Activated T-cell treated with anti-CD3 and anti-CD28 coated beads for 4 hours (primary cell): ENCODE measurements around the gene HPSE2.
"Not testable (repeated sequence)": the region's sequence is repeated elsewhere in the genome, so short reads cannot be mapped to it uniquely, and the experiment has no call there.

Experiments
- DNase-seq: peaks from one replicate; pipeline ENCODE4 v3.0.0-alpha.2; 2020

Gene HPSE2

DNA sequence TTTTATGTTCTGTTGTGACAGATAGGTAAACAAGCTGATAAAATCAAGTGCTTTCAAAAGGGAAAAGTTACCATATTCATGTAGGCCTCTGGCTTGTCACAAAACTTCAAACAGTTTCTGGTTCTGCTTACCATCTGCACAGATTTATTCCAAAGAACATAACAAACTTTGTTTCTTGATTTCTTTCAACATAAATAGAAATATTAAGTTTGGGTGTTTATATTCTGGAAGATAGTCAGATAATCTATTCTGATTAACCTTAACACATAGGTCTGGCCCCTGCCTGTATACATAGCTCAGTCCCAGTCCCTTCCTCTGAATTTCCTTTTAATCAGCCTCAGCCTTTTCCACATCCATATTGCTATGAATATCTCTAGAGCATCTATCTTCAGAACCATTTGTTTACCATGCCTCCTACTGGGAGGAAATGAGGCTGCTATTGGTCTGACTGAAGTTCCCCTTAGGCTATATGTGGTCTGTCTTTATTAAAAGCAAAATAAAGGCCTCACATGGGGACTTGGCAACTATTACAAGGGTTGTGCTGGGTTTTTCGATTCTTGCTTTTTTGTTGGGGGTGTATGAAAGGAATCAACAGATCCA is 319.0 kb downstream of the HPSE2 start:
- DNase-seq: no peak

DNA sequence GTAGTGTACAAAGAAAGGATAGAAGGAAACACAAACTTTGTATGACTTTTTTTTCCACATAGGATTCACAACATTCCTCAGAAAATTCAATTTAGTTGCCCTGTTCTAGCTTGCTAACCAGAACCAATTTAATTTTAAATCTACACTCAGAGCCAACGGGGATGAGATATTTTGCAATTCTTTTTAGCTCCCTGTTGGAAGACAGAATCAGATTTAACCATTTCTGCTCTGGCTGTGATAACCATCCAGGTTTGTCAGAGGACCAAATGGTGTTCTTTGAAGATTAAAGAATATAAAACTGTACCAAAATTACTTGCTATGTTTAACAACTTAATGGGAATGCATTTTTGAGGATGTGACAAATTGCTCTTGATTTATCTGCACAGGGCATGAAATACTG is 319.7 kb downstream of the HPSE2 start:
- no peak for DNase-seq

DNA sequence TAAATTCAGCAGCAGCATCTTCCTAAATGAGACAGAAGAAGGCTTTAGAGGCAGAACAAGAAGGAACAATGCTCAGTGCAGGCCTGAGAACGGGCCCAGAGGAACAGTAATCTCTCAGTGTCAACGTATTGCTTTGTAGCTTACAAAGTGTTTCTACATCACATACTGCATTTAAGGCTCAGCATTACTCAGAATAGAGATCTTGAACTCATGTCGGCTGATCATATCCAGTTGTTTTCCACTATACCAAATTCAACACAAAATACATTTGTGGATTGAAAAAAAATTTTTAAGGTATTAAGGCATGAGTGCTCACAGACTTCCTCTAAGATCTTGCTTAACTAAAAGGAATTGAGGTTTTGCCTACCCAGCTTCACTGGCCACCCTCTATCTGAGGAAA is 325.1 kb downstream of the HPSE2 start:
- DNase-seq: no peak

DNA sequence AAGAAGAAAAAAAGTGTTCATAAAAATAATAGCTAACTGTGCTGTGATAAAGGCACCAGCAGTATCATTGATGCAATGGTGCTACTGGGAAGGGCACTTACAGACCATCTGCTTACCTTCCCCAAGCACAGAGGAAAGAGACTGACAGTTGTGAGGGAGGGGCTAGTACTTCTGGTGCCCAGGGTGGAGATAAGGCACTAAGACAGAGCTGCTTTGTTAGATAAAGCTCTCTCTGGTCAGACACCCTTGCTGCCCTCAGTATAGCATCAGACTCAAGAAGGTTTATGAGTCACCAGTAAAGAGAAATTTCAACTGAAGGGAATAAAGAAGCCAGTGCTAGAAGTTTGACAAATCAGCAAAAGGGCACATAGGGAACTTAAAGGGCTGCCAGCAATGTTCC is 325.6 kb downstream of the HPSE2 start:
- no peak for DNase-seq

DNA sequence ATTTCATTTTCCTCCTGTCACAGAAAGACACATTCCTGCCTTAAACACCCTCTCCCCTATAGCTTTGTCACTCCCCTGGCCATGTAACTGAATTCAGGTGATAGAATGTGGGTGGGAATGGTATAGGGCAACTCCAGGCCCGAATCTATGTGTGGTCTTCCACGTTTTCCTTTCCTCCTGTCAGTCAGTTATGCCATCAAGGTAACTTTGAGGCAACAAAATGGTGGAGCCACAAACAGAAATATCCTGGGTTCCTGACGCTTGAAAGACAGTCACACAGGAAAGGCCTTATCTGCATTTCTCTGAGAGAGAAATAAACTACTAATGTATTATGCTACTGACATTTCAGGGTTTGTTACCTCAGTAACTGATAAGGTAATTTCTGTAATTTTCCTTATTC is 326.8 kb downstream of the HPSE2 start:
- no peak for DNase-seq

DNA sequence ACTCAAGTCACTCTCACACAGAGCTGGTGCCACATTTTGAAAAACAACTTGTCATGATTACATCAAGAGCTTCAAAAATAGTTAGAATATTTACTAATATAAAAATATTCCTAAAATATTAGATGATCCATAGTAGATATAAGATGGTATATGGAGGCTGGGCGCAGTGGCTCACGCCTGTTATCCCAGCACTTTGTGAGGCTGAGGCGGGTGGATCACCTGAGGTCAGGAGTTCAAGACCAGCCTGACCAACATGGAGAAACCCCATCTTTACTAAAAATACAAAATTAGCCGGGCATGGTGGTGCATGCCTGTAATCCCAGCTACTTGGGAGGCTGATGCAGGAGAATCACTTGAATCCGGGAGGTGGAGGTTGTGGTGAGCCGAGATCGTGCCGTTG is 327.4 kb downstream of the HPSE2 start:
- not testable (repeated sequence) for DNase-seq

DNA sequence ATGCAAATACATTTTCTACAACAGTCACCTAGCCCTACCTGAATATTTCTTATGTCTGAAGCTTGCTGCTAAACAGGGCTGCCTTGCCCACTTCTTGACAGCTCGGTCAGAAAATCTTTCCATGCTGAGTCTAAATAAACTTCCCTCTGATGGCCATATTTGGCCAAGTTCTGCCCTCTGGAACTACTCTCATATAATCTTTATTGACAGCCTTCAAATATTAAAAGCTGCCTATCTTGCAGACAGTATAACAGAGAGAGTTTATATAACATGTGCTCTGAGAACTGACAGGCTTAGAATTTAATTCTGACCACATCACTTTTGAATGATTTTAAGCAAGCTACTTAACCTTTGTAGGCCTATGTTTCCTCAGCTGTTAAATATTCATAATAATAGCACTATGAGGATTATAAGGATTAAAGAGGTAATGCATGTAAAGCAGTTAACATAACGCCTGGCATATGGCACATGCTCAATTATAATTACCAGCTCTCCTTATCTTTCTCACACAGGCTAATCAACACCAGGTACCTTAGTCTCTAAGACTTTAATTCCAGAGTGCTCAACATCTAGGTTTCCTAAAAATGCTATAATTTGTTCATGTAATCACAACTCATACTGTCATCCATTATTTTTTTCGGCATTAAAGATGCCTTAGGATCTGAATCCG is 334.1 kb downstream of the HPSE2 start:
- no peak for DNase-seq

DNA sequence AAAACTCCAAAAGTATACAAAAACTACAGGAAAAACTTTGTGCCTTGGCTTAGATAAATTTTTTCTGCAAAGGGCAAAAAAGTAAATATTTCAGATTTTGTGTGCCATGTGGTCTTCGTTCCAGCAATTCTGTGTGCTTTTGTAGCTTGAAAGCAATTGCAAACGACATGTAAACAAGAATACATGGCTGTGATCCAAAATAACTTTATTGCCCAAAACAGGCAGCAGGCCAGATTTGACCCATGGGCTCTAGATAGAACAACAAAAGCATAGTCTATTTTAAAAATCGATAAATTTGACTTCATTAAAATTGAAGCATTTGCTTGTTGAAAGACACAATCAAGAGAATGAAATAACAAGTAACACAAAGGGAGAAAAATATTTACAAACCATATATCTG is 336.6 kb downstream of the HPSE2 start:
- no peak for DNase-seq

DNA sequence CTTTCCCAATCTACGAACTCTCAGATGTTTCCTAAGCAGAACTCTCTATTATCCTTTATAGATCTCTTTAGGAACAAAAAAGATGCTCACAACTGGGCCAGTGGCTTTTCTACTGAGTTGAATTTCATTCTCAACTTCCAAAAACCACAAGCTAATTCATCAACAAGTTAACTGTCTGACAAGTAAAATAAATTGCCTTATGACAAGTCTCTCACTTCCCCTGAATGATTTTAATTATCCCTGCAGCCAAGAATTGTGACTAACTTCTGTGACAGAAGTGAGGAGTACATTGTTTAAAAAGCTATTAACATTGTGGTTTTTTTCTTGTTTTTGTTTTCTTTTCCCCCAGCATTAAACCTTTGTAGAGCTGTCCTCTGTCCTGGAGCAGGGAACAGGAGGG is 343.1 kb downstream of the HPSE2 start:
- DNase-seq: no peak

DNA sequence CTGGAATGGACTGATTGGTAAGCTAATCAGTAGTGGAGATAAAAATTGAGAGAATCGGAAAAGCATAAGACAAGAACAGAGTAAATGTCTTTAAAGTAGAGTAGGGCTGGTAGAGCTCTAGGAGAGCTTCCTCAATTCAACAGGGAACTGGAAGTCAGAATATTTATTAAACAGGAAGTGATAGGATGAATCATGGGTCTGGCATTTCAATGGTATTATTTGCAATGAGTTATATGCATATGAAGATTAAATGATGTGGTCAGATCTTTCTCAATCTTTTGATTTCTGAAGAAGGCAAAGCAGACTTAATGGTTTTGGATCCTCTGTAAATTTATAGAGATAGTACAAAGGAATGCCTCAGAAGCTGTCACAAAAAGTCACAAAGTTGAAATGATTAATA is 349.0 kb downstream of the HPSE2 start:
- no peak for DNase-seq

DNA sequence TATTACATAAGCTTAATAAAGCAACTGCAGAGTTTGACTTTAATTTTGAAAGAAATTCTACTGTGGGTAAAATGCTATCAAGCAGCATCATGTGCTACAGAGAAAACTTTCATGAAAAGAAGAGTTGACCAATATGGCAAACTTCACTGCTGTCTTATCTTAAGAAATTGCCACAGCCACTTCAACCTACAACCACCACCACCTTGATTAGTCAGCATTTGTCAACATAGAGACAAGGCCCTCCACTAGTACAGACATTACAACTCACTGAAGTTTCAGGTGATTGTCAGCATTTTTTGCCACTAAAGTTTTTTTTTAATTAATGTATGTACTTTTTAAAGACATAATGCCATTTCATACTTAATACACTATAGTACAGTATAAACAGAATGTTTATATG is 350.3 kb downstream of the HPSE2 start:
- DNase-seq: no peak

DNA sequence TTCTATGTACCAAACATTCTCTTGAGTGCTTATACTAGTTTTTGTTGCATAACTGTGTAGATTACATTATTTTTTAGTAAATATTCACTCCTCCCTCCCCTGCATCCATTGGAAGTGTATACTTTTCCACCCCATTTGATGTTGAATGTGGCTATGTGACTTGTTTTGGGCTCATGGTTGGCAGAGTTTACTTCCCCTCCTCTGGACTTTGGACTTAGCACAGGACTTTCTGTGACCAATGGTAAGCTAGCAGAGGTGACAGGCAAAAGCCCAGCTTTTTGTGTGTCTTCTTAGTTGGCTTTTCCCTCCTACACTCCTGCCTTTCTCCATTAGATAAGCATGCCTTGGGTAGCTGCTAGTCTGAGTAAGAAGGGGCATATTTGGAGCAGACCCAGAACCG is 353.9 kb downstream of the HPSE2 start:
- no peak for DNase-seq

DNA sequence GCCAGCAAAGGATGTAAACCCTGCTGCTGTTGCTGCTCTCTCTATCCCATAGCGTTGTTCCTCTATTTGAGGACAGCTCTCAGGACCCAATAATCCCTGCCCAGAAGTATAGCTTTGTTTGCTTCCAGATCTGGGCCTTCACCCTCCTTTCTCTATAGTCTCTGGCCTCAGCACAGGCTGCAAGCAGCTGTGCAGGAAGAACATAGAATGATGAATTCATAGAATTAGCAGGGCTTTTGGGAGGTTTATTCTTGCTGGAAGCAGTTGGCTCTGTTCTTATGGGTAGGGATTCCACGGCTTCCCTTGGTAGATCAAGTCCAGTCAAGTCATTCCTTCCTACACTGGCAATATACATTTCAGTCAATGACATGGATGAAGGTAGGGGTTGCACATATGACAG is 354.7 kb downstream of the HPSE2 start:
- DNase-seq: no peak

DNA sequence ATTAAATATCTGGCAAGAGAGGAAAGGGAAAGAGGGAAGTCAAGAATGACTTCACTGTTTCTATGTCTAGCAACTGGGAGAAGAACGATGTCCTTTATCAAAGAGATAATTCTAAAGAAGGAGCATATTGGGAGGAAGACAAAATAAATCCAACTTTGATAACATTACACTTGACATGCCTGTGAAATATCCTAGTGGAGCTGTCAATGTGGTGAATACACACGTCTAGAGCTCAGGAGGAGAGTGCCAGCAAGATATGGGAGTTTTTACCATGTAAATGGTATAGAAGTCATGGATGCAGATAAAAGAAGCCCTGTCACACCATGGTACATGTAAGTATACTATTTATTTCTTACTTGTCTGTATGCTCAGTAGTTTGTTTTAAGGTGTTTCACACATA is 356.7 kb downstream of the HPSE2 start:
- DNase-seq: no peak

DNA sequence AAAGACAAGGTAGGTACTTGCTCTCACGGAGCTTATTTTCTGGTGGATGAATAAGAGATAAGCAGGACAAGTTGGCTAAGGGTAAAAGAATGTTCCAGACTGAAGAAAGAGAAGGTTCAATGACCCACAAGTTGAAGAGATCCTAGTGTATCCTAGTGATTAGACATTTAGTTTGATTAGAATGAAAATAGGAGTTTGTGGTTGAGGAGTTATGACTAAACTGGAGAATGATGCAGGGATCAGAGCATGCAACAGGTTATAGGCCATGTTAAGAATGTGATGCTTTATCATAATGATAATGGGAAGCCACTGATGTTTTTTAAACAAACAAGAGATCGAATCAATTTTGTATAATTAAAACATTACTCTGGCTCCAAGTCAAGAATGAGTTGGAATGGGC is 357.2 kb downstream of the HPSE2 start:
- DNase-seq: no peak

DNA sequence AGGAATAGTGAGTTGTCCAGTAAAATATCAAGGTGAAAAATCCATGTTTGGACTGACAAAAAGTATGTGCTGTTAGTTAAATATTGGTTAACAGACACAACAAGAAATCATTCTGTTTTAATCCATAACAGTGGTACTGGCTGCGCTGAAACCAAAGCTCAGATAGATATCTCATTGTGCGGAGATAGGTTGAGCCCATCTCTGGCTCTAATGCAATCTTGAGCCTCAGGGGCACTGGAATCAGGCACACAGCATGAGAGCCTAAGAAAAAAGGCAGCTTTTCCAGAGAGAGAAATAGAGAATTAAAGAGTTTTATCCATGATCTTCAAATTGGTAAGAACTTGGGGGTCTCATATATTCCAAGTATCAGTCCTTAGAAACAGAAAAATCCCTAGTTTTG is 373.7 kb downstream of the HPSE2 start:
- DNase-seq: no peak

DNA sequence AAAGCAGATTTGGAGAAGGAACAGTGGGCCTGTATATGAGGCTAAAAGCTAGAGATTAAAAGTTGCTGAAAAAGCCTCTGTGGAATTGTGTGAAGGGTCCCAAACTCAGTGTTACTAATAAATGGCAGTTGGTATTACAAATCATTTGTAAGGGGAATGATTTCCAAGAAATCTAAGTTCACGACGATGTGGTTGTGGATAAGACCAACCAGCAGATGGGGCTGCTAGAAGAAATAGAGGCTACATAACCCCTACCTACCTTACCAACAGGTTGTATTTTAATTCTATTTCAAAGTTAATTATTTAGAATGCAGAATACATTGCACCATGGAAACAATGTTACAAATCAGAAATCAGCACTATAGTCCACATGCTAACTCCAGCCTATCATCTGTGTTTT is 377.1 kb downstream of the HPSE2 start:
- no peak for DNase-seq

DNA sequence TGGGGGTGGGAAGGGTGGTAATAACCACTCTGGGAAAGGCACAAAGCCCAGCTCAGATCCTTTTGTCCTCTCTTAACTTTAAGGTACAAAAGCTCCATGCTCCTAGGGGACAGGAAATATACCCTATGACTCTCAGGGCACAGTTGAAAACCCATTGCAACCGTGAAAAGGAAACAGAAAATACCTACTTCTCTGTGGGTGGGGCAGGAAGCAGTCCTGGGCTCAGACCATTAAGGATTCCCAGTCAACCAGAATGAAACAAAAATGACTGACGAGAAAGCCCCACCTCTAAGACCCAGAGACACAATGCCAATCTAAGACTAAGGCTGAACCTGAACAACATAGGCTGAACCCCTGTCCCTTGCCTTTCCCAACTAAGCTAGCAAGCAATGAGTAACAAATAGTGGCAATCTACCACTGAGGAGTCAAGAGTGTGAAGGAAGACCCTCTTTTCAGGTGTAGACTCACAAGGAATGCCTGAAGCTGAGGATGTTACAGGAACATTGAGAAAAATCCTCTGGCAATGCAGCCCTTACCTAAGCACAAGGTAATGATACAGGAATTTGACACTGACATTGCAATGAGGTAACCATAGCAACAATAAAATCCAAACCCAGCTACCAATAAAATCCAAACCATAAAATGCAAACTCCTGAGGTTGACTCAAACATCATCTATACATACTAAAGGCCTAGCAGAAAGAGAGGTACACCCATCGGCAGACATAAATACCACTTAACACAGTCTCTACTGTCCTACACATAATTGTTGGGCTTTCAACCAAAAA is 380.1 kb downstream of the HPSE2 start:
- DNase-seq: no peak

DNA sequence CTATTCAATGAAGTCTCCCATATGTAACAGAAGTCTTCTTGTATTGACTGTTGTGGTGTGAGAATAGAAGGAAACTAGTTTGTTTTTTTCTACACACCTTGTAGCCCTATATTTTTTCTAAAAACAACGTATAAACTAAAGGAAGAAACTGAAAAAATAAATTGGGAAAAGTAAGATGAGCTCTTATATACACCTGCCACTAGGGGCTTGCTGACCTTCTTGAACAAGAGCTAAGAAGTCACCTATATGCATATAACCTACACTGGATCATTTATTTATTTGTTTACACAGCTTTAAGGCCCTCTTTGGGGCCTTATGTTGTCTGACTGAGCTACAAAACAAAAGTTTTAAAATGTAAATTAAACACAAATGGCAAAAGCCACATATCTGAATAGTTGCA is 383.0 kb downstream of the HPSE2 start:
- no peak for DNase-seq

DNA sequence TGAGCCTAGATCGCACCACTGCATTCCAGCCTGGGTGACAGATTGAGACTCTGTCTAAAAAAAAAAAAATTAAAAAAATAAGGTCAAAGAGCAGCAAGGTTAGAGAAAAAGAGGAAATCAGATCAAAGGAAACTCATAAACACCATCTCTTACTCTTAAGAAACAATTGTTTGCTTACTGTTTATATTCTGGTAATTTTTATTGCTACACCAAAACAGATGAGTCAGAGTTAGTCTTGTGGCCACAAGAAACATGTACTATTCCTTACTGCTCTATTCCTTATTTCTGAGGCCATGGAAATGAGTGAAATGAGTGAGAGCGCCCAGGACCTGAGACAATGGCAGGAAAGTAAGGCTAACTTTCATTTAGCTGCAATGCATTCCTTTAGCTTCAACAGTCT is 387.3 kb downstream of the HPSE2 start:
- DNase-seq: no peak

DNA sequence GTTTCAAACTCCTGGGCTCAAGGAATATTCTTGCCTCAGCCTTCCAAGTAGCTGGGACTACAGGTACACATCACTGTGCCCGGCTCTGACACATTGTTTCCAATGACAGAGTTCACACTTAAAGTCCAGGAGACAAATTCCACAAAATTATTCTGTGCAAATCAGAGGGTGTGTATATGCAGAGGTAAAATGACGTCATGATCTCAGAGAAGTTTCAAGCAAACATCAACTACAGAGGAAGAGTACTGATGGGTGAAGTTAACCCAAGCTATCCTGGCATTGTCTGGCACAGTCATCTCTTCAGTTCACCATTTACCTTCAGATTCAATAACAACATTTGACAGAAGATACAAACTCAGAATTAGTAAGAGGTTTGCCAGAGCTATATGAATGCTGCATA is 388.9 kb downstream of the HPSE2 start:
- no peak for DNase-seq

DNA sequence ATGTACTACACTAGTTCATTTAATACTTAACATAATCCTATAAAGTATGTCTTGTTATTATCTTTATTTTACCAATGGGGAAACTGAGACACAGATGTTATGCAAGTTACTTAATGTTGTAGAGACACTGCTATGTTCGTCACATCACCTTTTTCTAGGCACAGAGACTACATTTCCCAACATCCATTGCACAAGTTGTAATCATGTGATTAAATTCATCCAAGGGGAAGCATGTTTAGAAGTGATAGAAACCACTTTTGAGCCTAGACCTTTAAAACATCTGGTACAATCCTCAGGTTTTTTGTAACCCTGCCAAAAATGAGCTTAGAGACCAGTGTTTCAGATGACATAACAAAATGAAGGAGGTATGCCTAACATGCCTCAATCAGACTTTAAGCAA is 402.1 kb downstream of the HPSE2 start:
- no peak for DNase-seq

DNA sequence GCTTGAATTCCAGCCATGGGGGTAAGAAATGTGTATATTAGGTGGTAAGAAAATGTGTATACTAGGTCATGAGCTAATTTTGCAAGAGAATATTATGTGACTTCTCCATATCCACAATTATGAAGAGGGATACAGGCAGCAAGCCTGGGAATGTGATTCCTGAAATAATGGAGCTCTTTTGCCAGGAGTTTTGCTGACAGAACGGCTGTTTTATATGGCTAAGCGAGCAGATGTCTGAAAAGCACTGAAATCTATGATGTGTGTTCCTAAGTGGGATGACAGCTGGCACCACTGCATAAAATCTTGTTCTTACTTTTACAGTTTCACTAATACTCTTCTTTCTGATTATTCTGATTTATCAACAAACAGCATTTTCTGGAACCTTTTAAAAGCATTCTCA is 402.9 kb downstream of the HPSE2 start:
- DNase-seq: no peak

DNA sequence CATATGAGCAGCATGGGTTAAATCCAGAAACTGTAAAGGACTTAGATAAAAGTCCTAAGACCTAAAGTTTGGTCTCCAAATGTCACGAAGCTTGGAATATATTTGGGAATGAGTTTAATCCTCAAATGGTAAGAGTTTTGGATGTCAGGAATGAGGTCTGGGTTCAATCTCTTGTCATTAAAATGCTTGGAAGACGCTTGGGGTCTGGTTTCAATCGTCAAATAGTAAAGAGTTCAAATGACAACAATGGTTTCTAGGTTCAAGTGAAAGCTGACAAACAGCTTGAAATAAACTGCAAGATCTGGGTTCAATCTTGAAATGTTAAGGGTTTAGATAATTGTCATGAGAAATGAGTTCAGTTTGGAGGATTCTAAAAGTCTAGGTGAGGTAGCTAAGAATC is 403.5 kb downstream of the HPSE2 start:
- no peak for DNase-seq

DNA sequence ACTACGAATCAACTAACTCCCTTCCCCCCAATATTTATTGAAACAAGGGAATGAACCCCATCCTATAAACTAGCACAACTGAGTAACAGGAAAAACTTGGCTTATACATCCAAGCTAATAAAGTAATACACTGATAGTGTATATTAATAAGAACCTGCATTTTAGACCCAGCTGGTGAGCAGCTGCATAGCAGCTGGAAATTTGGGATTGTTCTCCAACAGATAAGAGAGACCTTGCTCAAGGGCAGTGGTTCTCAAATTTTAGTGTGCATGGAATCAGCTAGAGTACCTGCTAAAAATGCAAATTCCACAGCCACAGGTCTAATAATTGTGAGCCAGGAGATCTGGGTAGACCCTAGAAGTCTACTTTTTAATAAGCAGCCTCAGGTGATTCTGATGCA is 404.3 kb downstream of the HPSE2 start:
- DNase-seq: no peak
